COR-L47 (cell line): Measurements from ENCODE around the gene FBP1.
A peak's percentile ranks its signal among the peaks of the same experiment; 100 is the strongest.
"Not testable (repeated sequence)": the region's sequence is repeated elsewhere in the genome, so short reads cannot be mapped to it uniquely, and the experiment has no call there.

Experiments used
- DNase-seq: peaks from one replicate; lab custom pipeline; 2025; lab: John Stamatoyannopoulos, UW

Gene FBP1

GRCh38 chr9:94577036-94577435 is 62.3 kb downstream of the FBP1 start:
- DNase-seq, result no peak

GRCh38 chr9:94576131-94576530 is 63.2 kb downstream of the FBP1 start:
- DNase-seq, result no peak

GRCh38 chr9:94568972-94569712 is 70.2 kb downstream of the FBP1 start:
- DNase-seq, result no peak

GRCh38 chr9:94568250-94568889 is 70.9 kb downstream of the FBP1 start:
- no peak for DNase-seq

- DNase-seq, result no peak
These were observed 72.0 kb downstream of the FBP1 start for GRCh38 chr9:94567271-94567670.

- no peak for DNase-seq
These were observed 72.8 kb downstream of the FBP1 start for GRCh38 chr9:94566550-94566949.

GRCh38 chr9:94564279-94564678 is 75.0 kb downstream of the FBP1 start:
- not testable (repeated sequence) for DNase-seq

GRCh38 chr9:94563548-94563947 is 75.8 kb downstream of the FBP1 start:
- DNase-seq, result no peak

- no peak for DNase-seq
These were observed 79.1 kb downstream of the FBP1 start for GRCh38 chr9:94560237-94560636.

GRCh38 chr9:94557376-94557775 is 81.9 kb downstream of the FBP1 start:
- no peak for DNase-seq

GRCh38 chr9:94554439-94555331 is 84.6 kb downstream of the FBP1 start, which contains the start of gene PCAT7:
PCAT7 (plus strand) TSS chr9:94555083.
- DNase-seq, result peak; percentile 85

GRCh38 chr9:94554078-94554438 is 85.3 kb downstream of the FBP1 start:
- DNase-seq, result no peak
